ENCODE data around the gene SPR.
A peak's percentile ranks its signal among the peaks of the same experiment; 100 is the strongest.

The SPR gene

DNA sequence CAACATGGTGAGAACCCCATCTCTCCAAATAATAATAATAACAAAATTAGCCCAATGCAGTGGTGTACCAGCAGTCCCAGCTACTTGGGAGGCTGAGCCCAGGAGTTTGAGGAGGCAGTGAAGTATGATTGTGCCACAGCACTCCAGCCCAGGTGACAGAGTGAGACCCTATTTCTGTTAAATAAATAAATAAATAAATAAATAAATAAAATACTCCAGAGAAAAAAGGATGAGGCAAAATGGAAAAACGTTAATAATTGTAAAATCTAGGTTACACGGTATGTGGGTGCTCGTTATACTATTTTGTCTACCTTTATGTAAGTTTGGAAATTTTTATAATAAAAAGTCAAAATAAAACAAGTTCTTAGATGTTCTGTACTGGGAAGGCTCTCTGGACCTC, 21.5 kb downstream of the SPR start:
- H3K27ac ChIP-seq = no peak overlapping the region
- no peak overlapping the region for H3K9ac ChIP-seq (ENCODE audit: insufficient read length)
- no peak for DNase-seq (ENCODE audit: low read depth, low spot score)
- H3K9me3 ChIP-seq (ENCODE audit: low read depth, low read length) = no peaks in the 10 kb centered on the region
- no peaks in the 10 kb centered on the region for H3K36me3 ChIP-seq (ENCODE audit: insufficient read depth, low read length)
- H3K4me3 ChIP-seq = no peak overlapping the region
- TF ChIP-seq FOXP2 (optimal IDR thresholded peaks at IDR 0.05; ENCODE audit: control extremely low read depth, extremely low read length, insufficient read depth) (no peak), EZH2 (IDR thresholded peaks at IDR 0.05) (no peak), POLR2AphosphoS5 (IDR thresholded peaks at IDR 0.05; ENCODE audit: borderline replicate concordance, low read depth, low read length) (no peak)

DNA sequence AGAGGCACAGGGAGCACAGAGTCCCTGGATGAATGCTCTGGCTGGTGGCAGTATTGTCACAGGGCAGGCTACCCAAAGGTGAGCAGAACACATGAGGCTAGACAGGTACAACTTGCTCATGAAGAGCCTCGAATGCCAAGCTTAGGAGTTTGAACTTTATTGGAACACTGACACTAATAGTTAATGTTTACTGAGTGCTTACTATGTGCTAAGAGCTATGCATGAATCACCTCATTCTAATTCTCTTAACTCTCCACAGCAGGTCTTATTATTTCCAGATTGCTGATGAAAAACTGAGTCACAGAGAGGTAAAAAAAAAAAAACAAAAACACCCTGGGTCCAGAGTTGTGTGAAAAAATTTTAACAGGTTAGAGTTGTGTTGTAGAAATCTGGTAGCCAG, 24.0 kb downstream of the SPR start:
- no peak for DNase-seq (ENCODE audit: low read depth, low spot score)
- Histone ChIP-seq H3K36me3 (ENCODE audit: insufficient read depth, low read length) (no peaks in the 10 kb centered on the region), H3K4me3 (no peak overlapping the region), H3K27ac (no peak overlapping the region), H3K9me3 (ENCODE audit: low read depth, low read length) (no peaks in the 10 kb centered on the region), H3K9ac (ENCODE audit: insufficient read length) (no peak overlapping the region)
- TF ChIP-seq POLR2AphosphoS5 (IDR thresholded peaks at IDR 0.05; ENCODE audit: borderline replicate concordance, low read depth, low read length) = no peak
- no peak for TF ChIP-seq FOXP2 (optimal IDR thresholded peaks at IDR 0.05; ENCODE audit: control extremely low read depth, extremely low read length, insufficient read depth)
- TF ChIP-seq EZH2 (IDR thresholded peaks at IDR 0.05) = no peak

DNA sequence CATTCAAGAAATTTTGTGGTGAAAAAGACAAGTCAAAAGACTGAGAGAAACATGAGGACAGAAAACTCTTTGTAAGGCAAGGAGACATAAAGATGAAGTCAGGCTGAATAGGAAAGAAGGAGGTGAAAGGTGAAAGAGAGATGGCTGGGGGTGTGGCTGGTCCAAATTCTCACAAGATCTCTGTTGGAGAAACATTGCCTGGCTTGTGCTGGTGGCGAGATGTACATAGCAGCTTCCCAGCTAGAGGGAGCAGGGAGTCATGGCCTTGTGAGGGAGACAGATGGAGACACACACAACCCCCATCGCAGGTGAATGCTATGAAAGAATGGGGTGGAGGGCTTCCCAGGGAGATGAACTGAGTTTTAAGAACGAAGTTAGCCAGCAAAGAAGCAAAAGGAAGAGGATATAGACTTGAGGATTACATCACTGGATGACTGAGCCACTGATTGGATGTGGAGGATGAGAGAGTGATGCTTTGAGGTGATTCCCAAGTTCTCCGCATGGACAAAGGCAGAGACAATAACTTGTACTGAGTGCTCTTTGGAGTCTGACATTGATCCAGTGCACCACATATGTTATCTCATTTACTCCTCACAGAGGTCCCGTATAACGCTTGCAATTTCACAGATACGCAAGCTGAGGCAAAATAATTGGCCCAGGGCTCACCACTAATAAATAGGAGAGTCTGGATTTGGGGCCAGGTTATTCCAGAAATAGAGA, 26.4 kb downstream of the SPR start:
- no peaks in the 10 kb centered on the region for H3K36me3 ChIP-seq (ENCODE audit: insufficient read depth, low read length)
- DNase-seq (ENCODE audit: low read depth, low spot score) = no peak
- H3K4me3 ChIP-seq = no peak overlapping the region
- TF ChIP-seq POLR2AphosphoS5 (IDR thresholded peaks at IDR 0.05; ENCODE audit: borderline replicate concordance, low read depth, low read length) = no peak
- TF ChIP-seq EZH2 (IDR thresholded peaks at IDR 0.05) = no peak
- no peak for TF ChIP-seq FOXP2 (optimal IDR thresholded peaks at IDR 0.05; ENCODE audit: control extremely low read depth, extremely low read length, insufficient read depth)
- no peak overlapping the region for H3K9ac ChIP-seq (ENCODE audit: insufficient read length)
- H3K27ac ChIP-seq = no peak overlapping the region
- no peaks in the 10 kb centered on the region for H3K9me3 ChIP-seq (ENCODE audit: low read depth, low read length)

DNA sequence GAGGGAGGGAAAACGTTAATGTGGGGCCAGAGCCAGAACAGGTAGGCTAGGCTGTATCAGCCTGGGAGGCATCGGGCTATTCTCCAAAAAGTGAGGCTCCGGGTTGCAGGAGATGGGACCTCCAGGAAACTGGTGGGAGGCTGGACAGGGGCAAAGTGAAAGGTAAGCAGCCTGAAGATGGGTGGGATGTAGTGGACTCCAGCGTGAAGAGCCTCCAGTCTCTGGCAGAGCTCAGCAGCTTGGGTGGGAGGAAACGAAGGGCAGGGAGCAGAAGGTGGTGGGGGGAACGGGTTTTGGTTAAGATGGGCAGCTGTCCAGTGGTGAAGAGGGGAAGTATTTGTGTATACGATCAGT, 27.0 kb downstream of the SPR start:
- Histone ChIP-seq H3K36me3 (ENCODE audit: insufficient read depth, low read length) (no peaks in the 10 kb centered on the region), H3K4me3 (no peak overlapping the region), H3K9me3 (ENCODE audit: low read depth, low read length) (no peaks in the 10 kb centered on the region), H3K9ac (ENCODE audit: insufficient read length) (no peak overlapping the region), H3K27ac (no peak overlapping the region)
- TF ChIP-seq FOXP2 (optimal IDR thresholded peaks at IDR 0.05; ENCODE audit: control extremely low read depth, extremely low read length, insufficient read depth) = no peak
- no peak for TF ChIP-seq POLR2AphosphoS5 (IDR thresholded peaks at IDR 0.05; ENCODE audit: borderline replicate concordance, low read depth, low read length)
- TF ChIP-seq EZH2 (IDR thresholded peaks at IDR 0.05) = no peak
- DNase-seq (ENCODE audit: low read depth, low spot score) = no peak

DNA sequence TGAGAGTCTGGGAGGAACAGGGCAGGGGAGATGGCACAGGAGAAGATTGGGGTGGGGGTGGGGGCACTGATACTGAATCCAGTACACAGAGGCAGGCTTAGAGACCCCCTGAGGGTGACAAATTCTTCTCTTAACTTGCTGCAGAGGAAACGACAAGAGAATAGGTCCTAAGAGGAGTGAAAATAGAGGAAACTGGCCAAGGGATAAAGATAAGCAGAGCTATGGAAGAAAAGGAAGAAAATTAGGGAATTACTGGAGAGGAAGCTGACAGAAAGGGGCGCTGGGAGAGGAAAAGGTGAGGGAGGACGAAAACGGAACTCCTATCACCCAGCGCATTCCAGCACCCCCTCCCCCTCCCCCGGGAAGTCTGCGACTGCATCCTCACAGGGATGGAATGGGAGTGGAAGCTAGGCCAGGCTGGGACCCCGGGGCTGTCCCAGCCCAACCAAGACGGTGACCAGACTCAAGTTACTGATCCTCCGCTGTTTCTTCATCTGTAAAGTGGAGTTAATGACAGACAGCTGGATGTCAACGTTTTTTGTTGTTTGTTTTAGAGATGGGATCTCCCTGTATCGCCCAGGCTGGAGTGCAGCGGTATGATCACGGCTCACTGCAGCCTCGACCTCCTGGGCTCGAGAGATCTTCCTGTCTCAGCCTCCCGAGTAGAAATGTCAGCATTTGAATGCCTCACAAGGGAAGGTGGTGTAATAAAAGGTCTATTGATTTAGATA, 27.5 kb downstream of the SPR start:
- Histone ChIP-seq H3K9me3 (ENCODE audit: low read depth, low read length) (no peaks in the 10 kb centered on the region), H3K9ac (ENCODE audit: insufficient read length) (no peak overlapping the region), H3K27ac (no peak overlapping the region), H3K4me3 (no peak overlapping the region), H3K36me3 (ENCODE audit: insufficient read depth, low read length) (no peaks in the 10 kb centered on the region)
- no peak for TF ChIP-seq POLR2AphosphoS5 (IDR thresholded peaks at IDR 0.05; ENCODE audit: borderline replicate concordance, low read depth, low read length)
- no peak for TF ChIP-seq FOXP2 (optimal IDR thresholded peaks at IDR 0.05; ENCODE audit: control extremely low read depth, extremely low read length, insufficient read depth)
- no peak for TF ChIP-seq EZH2 (IDR thresholded peaks at IDR 0.05)
- DNase-seq (ENCODE audit: low read depth, low spot score) = no peak

DNA sequence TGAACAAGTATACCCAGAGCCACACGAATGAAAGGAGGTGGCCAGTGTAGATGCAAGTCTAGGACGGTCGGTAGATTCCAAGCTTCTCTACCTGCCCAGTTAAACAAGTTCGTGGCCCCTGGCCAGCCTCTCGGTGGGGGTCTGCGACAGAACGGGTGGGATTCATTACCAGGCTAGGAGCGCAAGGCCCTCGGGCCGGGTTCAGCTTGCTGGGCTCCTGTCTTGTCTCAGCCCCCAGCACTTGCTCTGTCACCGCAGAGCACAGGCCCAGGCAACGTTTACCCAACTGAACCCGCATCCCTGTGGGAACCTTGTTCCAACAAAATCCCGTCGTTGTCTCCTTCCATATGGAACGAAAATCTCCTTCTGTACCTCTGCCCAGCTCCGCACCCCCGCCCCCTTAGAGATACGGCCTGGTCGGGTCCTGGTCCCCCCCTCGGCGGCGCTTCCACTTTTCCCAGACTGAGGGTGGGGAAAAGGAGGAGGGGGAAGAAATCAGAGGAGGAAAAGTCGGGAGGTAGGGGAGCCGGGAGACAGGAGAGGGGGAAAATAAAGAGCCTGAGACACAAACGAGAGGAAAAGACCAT, 28.2 kb downstream of the SPR start:
- no peak for DNase-seq (ENCODE audit: low read depth, low spot score)
- H3K4me3 ChIP-seq = peak overlapping the region; percentile 77

DNA sequence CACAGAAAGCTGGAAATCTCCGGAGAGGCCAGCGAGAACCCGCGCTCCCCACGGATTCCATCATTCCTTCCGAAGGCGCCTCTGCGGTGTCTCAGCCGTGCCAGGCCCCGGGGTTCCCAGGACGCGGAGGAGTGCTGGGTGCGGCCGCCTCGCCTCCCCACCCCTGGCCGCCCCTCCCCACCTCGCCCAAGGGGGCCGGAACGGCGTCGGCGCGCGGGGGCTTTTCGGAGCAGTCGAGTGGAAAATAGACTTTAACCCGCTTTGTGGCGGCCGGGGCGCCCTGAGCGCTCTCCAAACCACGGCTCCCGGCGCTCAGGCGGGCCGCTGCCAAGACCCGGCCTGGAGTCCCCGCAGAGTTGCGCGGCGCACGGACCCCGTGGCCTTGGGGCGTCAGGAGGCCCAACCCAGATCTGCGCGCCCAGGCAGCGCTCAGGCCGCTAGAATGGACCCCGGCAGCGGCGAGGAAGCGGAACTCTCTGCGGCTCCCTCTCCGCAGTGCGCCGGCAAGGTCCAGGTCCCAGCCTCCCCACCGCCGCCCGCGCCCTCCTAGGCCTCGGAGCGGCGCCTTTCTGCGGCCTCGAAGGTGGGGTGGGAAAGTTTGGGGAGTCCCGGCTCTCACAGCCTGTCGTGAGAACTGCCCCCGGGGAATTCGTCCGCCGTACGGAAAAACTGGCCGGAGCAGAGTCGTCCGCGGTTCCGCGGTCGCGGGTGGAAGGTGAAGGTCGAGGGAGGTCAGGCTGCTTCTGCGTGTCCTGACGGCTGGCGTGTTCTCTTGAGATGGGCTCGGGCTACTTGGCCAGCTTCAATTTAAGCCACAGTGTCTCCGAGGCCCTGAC, 28.9 kb downstream of the SPR start:
- peak overlapping the region; percentile 32 for H3K9ac ChIP-seq (ENCODE audit: insufficient read length)
- TF ChIP-seq FOXP2 (optimal IDR thresholded peaks at IDR 0.05; ENCODE audit: control extremely low read depth, extremely low read length, insufficient read depth) (no peak), POLR2AphosphoS5 (IDR thresholded peaks at IDR 0.05; ENCODE audit: borderline replicate concordance, low read depth, low read length) (no peak), EZH2 (IDR thresholded peaks at IDR 0.05) (no peak)
- H3K36me3 ChIP-seq (ENCODE audit: insufficient read depth, low read length) = no peaks in the 10 kb centered on the region
- no peak for DNase-seq (ENCODE audit: low read depth, low spot score)
- H3K27ac ChIP-seq = no peak overlapping the region
- H3K9me3 ChIP-seq (ENCODE audit: low read depth, low read length) = no peaks in the 10 kb centered on the region
- H3K4me3 ChIP-seq = peak overlapping the region; percentile 77

More for the DNA sequence above, 28.2 kb downstream of the SPR start:
- no peaks in the 10 kb centered on the region for H3K9me3 ChIP-seq (ENCODE audit: low read depth, low read length)
- H3K27ac ChIP-seq = no peak overlapping the region
- no peak overlapping the region for H3K9ac ChIP-seq (ENCODE audit: insufficient read length)
- H3K36me3 ChIP-seq (ENCODE audit: insufficient read depth, low read length) = no peaks in the 10 kb centered on the region
- no peak for TF ChIP-seq FOXP2 (optimal IDR thresholded peaks at IDR 0.05; ENCODE audit: control extremely low read depth, extremely low read length, insufficient read depth)
- no peak for TF ChIP-seq EZH2 (IDR thresholded peaks at IDR 0.05)
- TF ChIP-seq POLR2AphosphoS5 (IDR thresholded peaks at IDR 0.05; ENCODE audit: borderline replicate concordance, low read depth, low read length) = no peak

DNA sequence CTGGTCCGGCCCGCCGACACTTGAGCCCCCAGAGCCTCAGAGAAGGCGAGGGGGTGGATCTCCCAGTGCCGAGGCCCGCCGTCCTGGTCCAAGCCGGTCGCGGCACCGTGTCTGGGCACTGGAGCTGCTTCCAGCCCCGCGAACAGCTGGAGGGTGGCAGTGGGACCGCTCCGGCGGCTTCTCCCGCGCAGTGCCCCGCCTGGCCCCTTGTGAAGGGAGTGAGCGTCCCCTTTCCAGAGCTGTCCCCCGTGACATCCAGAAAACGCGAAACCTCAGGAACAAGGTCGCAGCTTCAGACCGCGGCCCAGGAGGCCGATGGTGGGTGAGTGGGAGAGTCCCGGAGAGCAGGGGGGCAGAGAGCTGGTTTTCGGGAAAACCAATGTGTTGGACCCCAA, 29.5 kb downstream of the SPR start:
- DNase-seq (ENCODE audit: low read depth, low spot score) = no peak
- Histone ChIP-seq H3K9ac (ENCODE audit: insufficient read length) (no peak overlapping the region), H3K27ac (no peak overlapping the region), H3K9me3 (ENCODE audit: low read depth, low read length) (no peaks in the 10 kb centered on the region), H3K4me3 (peak overlapping the region; percentile 78), H3K36me3 (ENCODE audit: insufficient read depth, low read length) (no peaks in the 10 kb centered on the region)
- TF ChIP-seq POLR2AphosphoS5 (IDR thresholded peaks at IDR 0.05; ENCODE audit: borderline replicate concordance, low read depth, low read length) (no peak), EZH2 (IDR thresholded peaks at IDR 0.05) (no peak), FOXP2 (optimal IDR thresholded peaks at IDR 0.05; ENCODE audit: control extremely low read depth, extremely low read length, insufficient read depth) (no peak)
